H1 (cell line): ENCODE results near the gene CCL7. TPM values are rescaled to one million over a fixed set of nuclear protein-coding genes. Genes with fewer than 3 reads are reported as not detected.

Source experiments
- CTCF ChIA-PET: fragments of 300-600 bp; sonication (Branson Sonifier 250); formaldehyde crosslinking; loops from one replicate; lab custom pipeline; 2021; ENCODE audit not compliant: partially characterized antibody; lab: Charles Lee
- POLR2A ChIA-PET: fragments of 300-600 bp; sonication (Branson Sonifier 250); formaldehyde crosslinking; loops from one replicate; lab custom pipeline; 2021; ENCODE audit warnings: inconsistent platforms; ENCODE audit not compliant: partially characterized antibody; lab: Charles Lee
- DNase-seq, 2 experiments: peaks; one replicate each; pipeline versions ENCODE4 v3.0.0 to v3.0.0-alpha.2; 2010 to 2022; ENCODE audit warnings: low spot score in 2 of 2, low read depth in 1 of 2, mixed read lengths in 1 of 2
- FAIRE-seq: peaks from 2 replicates; lab custom pipeline; 2011; peaks lifted over from hg19 to GRCh38; lab: Jason Lieb, UNC
- H2AFZ ChIP-seq: 2 replicates; pipeline ENCODE4 v1.8.1; 2012; ENCODE audit warnings: low read length, inconsistent platforms
- H2AK5ac ChIP-seq: 2 replicates; pipeline ENCODE4 v1.6.1; 2013; ENCODE audit warnings: low read depth, low read length
- H2BK120ac ChIP-seq: replicated peaks from 2 replicates; pipeline ENCODE3; 2013; ENCODE audit warnings: low read depth, low read length, inconsistent platforms
- H2BK12ac ChIP-seq: 2 replicates; pipeline ENCODE4 v1.6.1; 2013; ENCODE audit warnings: low read depth, low read length
- H2BK15ac ChIP-seq: 2 replicates; pipeline ENCODE4 v1.6.1; 2013; ENCODE audit warnings: low read length
- H2BK20ac ChIP-seq: 2 replicates; pipeline ENCODE4 v1.6.1; 2013; ENCODE audit warnings: low read length
- H2BK5ac ChIP-seq: 2 replicates; pipeline ENCODE4 v1.6.1; 2013; ENCODE audit warnings: low read depth, low read length
- H3K14ac ChIP-seq: 2 replicates; pipeline ENCODE4 v1.6.1; 2013; ENCODE audit warnings: inconsistent platforms; ENCODE audit not compliant: insufficient read length
- H3K18ac ChIP-seq: 2 replicates; pipeline ENCODE4 v1.6.1; 2013; ENCODE audit warnings: low read length; ENCODE audit errors: extremely low read depth
- H3K23ac ChIP-seq: 2 replicates; pipeline ENCODE4 v1.6.1; 2013; ENCODE audit warnings: inconsistent platforms; ENCODE audit not compliant: insufficient read length
- H3K23me2 ChIP-seq: 2 replicates; pipeline ENCODE4 v1.6.1; 2013; ENCODE audit warnings: low read depth, low read length
- H3K27ac ChIP-seq: 2 replicates; pipeline ENCODE4 v1.6.1; 2011; ENCODE audit warnings: low read depth, low read length, inconsistent platforms
- H3K27me3 ChIP-seq, 4 experiments: replicated peaks in 1 of 4; 1 replicate in 1 of 4; 2 replicates in 3 of 4; pipeline versions ENCODE4 v1.6.1 to v1.8.1; 2011 to 2013; ENCODE audit warnings: low read length in 3 of 4, mild to moderate bottlenecking in 3 of 4, inconsistent platforms in 2 of 4, mixed read lengths in 2 of 4, moderate library complexity in 1 of 4; ENCODE audit not compliant: control insufficient read depth in 3 of 4, insufficient read depth in 3 of 4; ENCODE audit errors: extremely low read depth in 1 of 4
- H3K36me3 ChIP-seq, 4 experiments: 2 replicates each; pipeline versions ENCODE4 v1.6.1 to v1.8.1; 2011 to 2013; ENCODE audit warnings: mild to moderate bottlenecking in 4 of 4, low read length in 3 of 4, moderate library complexity in 2 of 4, control low read depth in 1 of 4, inconsistent platforms in 1 of 4; ENCODE audit not compliant: insufficient read depth in 4 of 4, control insufficient read depth in 2 of 4
- H3K4ac ChIP-seq: replicated peaks from 2 replicates; pipeline ENCODE3; 2013; ENCODE audit warnings: low read length, low read depth, mixed read lengths, inconsistent platforms; ENCODE audit not compliant: insufficient read length
- H3K4me1 ChIP-seq, 4 experiments: replicated peaks in 1 of 4; 1 replicate in 1 of 4; 2 replicates in 3 of 4; pipeline versions ENCODE4 v1.6.1 to v1.8.1; 2011 to 2013; ENCODE audit warnings: low read length in 3 of 4, inconsistent platforms in 2 of 4, mixed read lengths in 1 of 4; ENCODE audit not compliant: insufficient read depth in 4 of 4, control insufficient read depth in 3 of 4
- H3K4me2 ChIP-seq, 2 experiments: 2 replicates each; pipeline versions ENCODE4 v1.6.1 to v1.8.1; 2011 to 2013; ENCODE audit warnings: low read depth in 2 of 2, low read length in 2 of 2, control low read depth in 1 of 2, inconsistent platforms in 1 of 2, mild to moderate bottlenecking in 1 of 2; ENCODE audit not compliant: insufficient read depth in 1 of 2
- H3K4me3 ChIP-seq, 4 experiments: fragments of 200-600, 300-600 bp in 1 of 4; sonication (generic), shearing (Covaris generic), sonication (Bioruptor Twin) in 1 of 4; 2 replicates each; pipeline versions ENCODE4 v1.5.1 to v1.8.1; 2011 to 2016; ENCODE audit warnings: low read length in 4 of 4, low read depth in 3 of 4, control low read depth in 2 of 4, inconsistent platforms in 2 of 4, mild to moderate bottlenecking in 2 of 4, mixed read lengths in 1 of 4, moderate library complexity in 1 of 4; ENCODE audit not compliant: insufficient read depth in 2 of 4; ENCODE audit errors: extremely low read depth in 1 of 4
- H3K56ac ChIP-seq: replicated peaks from 2 replicates; pipeline ENCODE3; 2013; ENCODE audit warnings: low read depth, mild to moderate bottlenecking, mixed read lengths, low read length, inconsistent platforms; ENCODE audit not compliant: insufficient read length
- H3K79me1 ChIP-seq: 2 replicates; pipeline ENCODE4 v1.6.1; 2013; ENCODE audit warnings: low read depth, low read length, control low read depth
- H3K79me2 ChIP-seq, 2 experiments: 2 replicates each; pipeline versions ENCODE4 v1.6.1 to v1.8.1; 2012 to 2013; ENCODE audit warnings: low read length in 2 of 2, mild to moderate bottlenecking in 2 of 2, inconsistent platforms in 1 of 2; ENCODE audit not compliant: insufficient read depth in 2 of 2, control insufficient read depth in 1 of 2
- H3K9ac ChIP-seq, 4 experiments: replicated peaks in 1 of 4; 1 replicate in 1 of 4; 2 replicates in 3 of 4; pipeline versions ENCODE4 v1.6.1 to v1.8.1; 2011 to 2013; ENCODE audit warnings: low read depth in 3 of 4, low read length in 3 of 4, control low read depth in 2 of 4, mild to moderate bottlenecking in 2 of 4, moderate library complexity in 2 of 4, inconsistent platforms in 1 of 4; ENCODE audit errors: extremely low read depth in 1 of 4
- H3K9me3 ChIP-seq, 2 experiments: 2 replicates each; pipeline versions ENCODE4 v1.6.1 to v1.8.1; 2012 to 2013; ENCODE audit warnings: mild to moderate bottlenecking in 2 of 2, moderate library complexity in 2 of 2, control low read depth in 1 of 2, inconsistent platforms in 1 of 2, low read depth in 1 of 2, low read length in 1 of 2, mixed read lengths in 1 of 2; ENCODE audit not compliant: insufficient read depth in 2 of 2
- H4K20me1 ChIP-seq, 2 experiments: replicated peaks in 1 of 2; 2 replicates each; pipeline versions ENCODE3 to v1.8.1; 2011 to 2013; ENCODE audit warnings: inconsistent platforms in 2 of 2, low read length in 2 of 2, mild to moderate bottlenecking in 1 of 2; ENCODE audit not compliant: insufficient read depth in 2 of 2, control insufficient read depth in 1 of 2
- H4K5ac ChIP-seq: 2 replicates; pipeline ENCODE4 v1.6.1; 2013; ENCODE audit warnings: low read length, low read depth, mixed read lengths, inconsistent platforms; ENCODE audit not compliant: insufficient read length
- H4K8ac ChIP-seq: 2 replicates; pipeline ENCODE4 v1.8.0; 2013; ENCODE audit warnings: mild to moderate bottlenecking, moderate library complexity, low read length, inconsistent platforms; ENCODE audit not compliant: insufficient read depth; ENCODE audit errors: extremely low read depth
- H4K91ac ChIP-seq: replicated peaks from 2 replicates; pipeline ENCODE3; 2013; ENCODE audit warnings: low read length, mixed read lengths, inconsistent platforms; ENCODE audit not compliant: insufficient read length
- ATF2 ChIP-seq: IDR thresholded peaks from 2 replicates; pipeline ENCODE4 v1.6.1; 2012; ENCODE audit warnings: low read length, inconsistent platforms
- CEBPB ChIP-seq: IDR thresholded peaks from 2 replicates; pipeline ENCODE4 v1.6.1; 2012; ENCODE audit warnings: low read depth, low read length
- CREB1 ChIP-seq: IDR thresholded peaks from 2 replicates; pipeline ENCODE4 v1.6.1; 2012; ENCODE audit warnings: inconsistent platforms
- KDM4A ChIP-seq: IDR thresholded peaks from one replicate; pipeline ENCODE4 v1.7.1; 2012; ENCODE audit warnings: low read depth, mild to moderate bottlenecking, moderate library complexity, low read length, inconsistent platforms; ENCODE audit not compliant: severe bottlenecking
- POLR2A ChIP-seq, 2 experiments: IDR thresholded peaks; 1 replicate in 1 of 2; 2 replicates in 1 of 2; pipeline ENCODE4 v1.6.1; 2011; ENCODE audit warnings: low read depth in 2 of 2, low read length in 2 of 2, mild to moderate bottlenecking in 2 of 2; ENCODE audit errors: control extremely low read depth in 1 of 2
- POU5F1 ChIP-seq: IDR thresholded peaks from 2 replicates; pipeline ENCODE4 v1.6.1; 2011; ENCODE audit warnings: low read depth, mild to moderate bottlenecking, low read length, moderate library complexity
- RAD21 ChIP-seq, 2 experiments: IDR thresholded peaks in 1 of 2; conservative IDR thresholded peaks in 1 of 2; 2 replicates each; pipeline ENCODE4 v1.6.1; 2011; ENCODE audit warnings: low read depth in 2 of 2, low read length in 2 of 2, improper control_type of control experiment in 1 of 2, inconsistent platforms in 1 of 2, mild to moderate bottlenecking in 1 of 2, moderate library complexity in 1 of 2
- RFX5 ChIP-seq: IDR thresholded peaks from 2 replicates; pipeline ENCODE4 v1.6.1; 2011; ENCODE audit warnings: low read depth, low read length, improper control_type of control experiment, borderline replicate concordance
- SIRT6 ChIP-seq: IDR thresholded peaks from one replicate; pipeline ENCODE4 v1.7.1; 2012; ENCODE audit warnings: low read length, inconsistent platforms
- SP1 ChIP-seq: IDR thresholded peaks from 2 replicates; pipeline ENCODE4 v1.6.1; 2011; ENCODE audit warnings: low read depth, low read length
- SUZ12 ChIP-seq: fragments of 200-600 bp; sonication (generic); IDR thresholded peaks from 2 replicates; pipeline ENCODE4 v1.6.1; 2012; ENCODE audit warnings: mild to moderate bottlenecking, inconsistent platforms, low read length, moderate library complexity, mixed read lengths
- TAF7 ChIP-seq: optimal IDR thresholded peaks from 2 replicates; pipeline ENCODE3; 2011; ENCODE audit warnings: low read depth, mild to moderate bottlenecking, inconsistent platforms, low read length, moderate library complexity, borderline replicate concordance
- WGBS, 2 experiments: shearing (Covaris generic) in 1 of 2; methylation state at CpG; one replicate each; pipeline versions ENCODE4 v1.1.6 to v1.1.7; 2013 to 2015; ENCODE audit warnings: low lambda C conversion rate in 2 of 2, mixed read lengths in 2 of 2, inconsistent platforms in 1 of 2, low coverage in 1 of 2, missing lambda C conversion rate in 1 of 2; ENCODE audit not compliant: insufficient replicate concordance in 2 of 2, insufficient coverage in 1 of 2, insufficient read length in 1 of 2; ENCODE audit errors: extremely low coverage in 1 of 2, missing lambda C conversion rate in 1 of 2; 5-methylcytosine and 5-hydroxymethylcytosine counted together
- polyA plus RNA-seq, 7 experiments: library from polyadenylated mRNA; depleted of rRNA in 3 of 7; stranded (reverse) in 5 of 7; unstranded in 2 of 7; fragments of >200 nt in 5 of 7; fragments of 200-250 nt in 2 of 7; gene quantifications; 1 replicate in 5 of 7; 2 replicates in 1 of 7; 4 replicates in 1 of 7; pipeline versions ENCODE4 v1.2.1 to v1.2.3, GENCODE V29; 2011 to 2013; ENCODE audit warnings: missing spikeins in 2 of 7, mixed read lengths in 2 of 7
- total RNA-seq: library from RNA; stranded (reverse); fragmentation: NEBNext Ultra II Directional; extraction: Animal tissue kit (Norgen Biotek cat#: 25700); gene quantifications from 2 replicates; pipeline ENCODE4 v1.2.1, GENCODE V29; 2021

Gene CCL7
- total and polyA plus RNA-seq, 2 of the 8 experiments (the other 6 are each of a cell fraction or from before 2014, with no cell fraction given), result not detected

DNA sequence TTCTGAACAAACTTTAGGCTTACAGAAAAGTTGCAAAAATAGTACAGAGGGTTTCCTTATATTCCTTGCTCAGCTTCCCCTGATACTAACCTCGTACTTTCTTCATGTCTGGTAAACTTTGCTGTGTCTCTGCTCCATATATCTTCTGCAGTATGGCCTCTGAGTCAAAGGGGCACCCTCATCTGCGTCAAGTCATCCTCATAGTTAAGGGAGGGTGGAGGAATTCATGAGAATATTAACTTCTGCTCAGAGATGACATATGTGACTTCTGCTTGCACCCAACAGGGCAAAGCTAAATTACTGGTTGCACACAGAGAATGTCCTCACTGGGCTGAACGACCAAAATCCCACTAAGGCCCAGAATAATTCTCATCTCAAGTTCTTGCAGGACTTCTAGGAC, 4.3 kb upstream of the CCL7 start:
- H3K27ac ChIP-seq, result no peak overlapping the region
- no peaks in the 10 kb centered on the region for H3K79me1 ChIP-seq
- no peak overlapping the region for H2BK5ac ChIP-seq
- no peak overlapping the region for H3K14ac ChIP-seq
- ChIA-PET CTCF (interaction anchor here (1.1 kb wide), 1 partner anchor 65 kb away, joined by 3 read pairs; no protein-coding TSS in a partner anchor), POLR2A (no interaction called here)
- no peaks in the 10 kb centered on the region for H4K20me1 ChIP-seq
- no peak overlapping the region for H3K23ac ChIP-seq
- no peak overlapping the region for H3K18ac ChIP-seq
- no peak overlapping the region for H3K4ac ChIP-seq
- TF ChIP-seq CREB1, result no peak
- TF ChIP-seq CEBPB, result no peak
- no peak for TF ChIP-seq ATF2
- no peak for TF ChIP-seq KDM4A
- no peak for TF ChIP-seq RFX5
- no peak for TF ChIP-seq TAF7
- no peak for TF ChIP-seq SUZ12
- no peak for TF ChIP-seq SIRT6
- TF ChIP-seq POU5F1, result no peak
- no peak for TF ChIP-seq POLR2A (IDR thresholded peaks at IDR 0.05; ENCODE audit: control extremely low read depth in 1 of 2, low read depth in 2 of 2, low read length in 2 of 2)
- TF ChIP-seq SP1, result no peak
- TF ChIP-seq RAD21 (IDR thresholded peaks at IDR 0.05 in 1 of 2, conservative IDR thresholded peaks at IDR 0.05 in 1 of 2; ENCODE audit: low read depth in 2 of 2, low read length in 2 of 2), result no peak
- no peak overlapping the region for H3K4me2 ChIP-seq
- FAIRE-seq (no peak), DNase-seq (no peak)
- no peaks in the 10 kb centered on the region for H3K36me3 ChIP-seq
- H3K4me1 ChIP-seq, result no peaks in the 10 kb centered on the region
- H4K91ac ChIP-seq, result no peak overlapping the region
- no peak overlapping the region for H3K4me3 ChIP-seq
- no peaks in the 10 kb centered on the region for H3K27me3 ChIP-seq
- 57% methylated on average over 3 of the region's 3 CpGs; no CpG with 5 or more reads in 1 of the 2 experiments for WGBS, 2 experiments
- no peak overlapping the region for H2AFZ ChIP-seq
- no peak overlapping the region for H4K5ac ChIP-seq
- H3K9me3 ChIP-seq, result no peaks in the 10 kb centered on the region
- no peak overlapping the region for H2AK5ac ChIP-seq
- H3K23me2 ChIP-seq, result no peaks in the 10 kb centered on the region; the same call in 1 of the 2 replicates
- no peak overlapping the region for H2BK12ac ChIP-seq
- no peak overlapping the region for H4K8ac ChIP-seq
- no peaks in the 10 kb centered on the region for H3K79me2 ChIP-seq
- H3K9ac ChIP-seq, result no peak overlapping the region
- H2BK20ac ChIP-seq, result no peak overlapping the region
- H2BK15ac ChIP-seq, result no peak overlapping the region
- H3K56ac ChIP-seq, result no peak overlapping the region
- H2BK120ac ChIP-seq, result no peak overlapping the region
